Prostate gland (tissue), 2 donors: Measurements from ENCODE around the gene EN1.

Experiments
- POLR2A ChIP-seq: fragments of 450-650 bp; IDR thresholded peaks from one replicate; pipeline ENCODE4 v1.6.1; 2016; ENCODE audit warnings: antibody characterized with exemption, mild to moderate bottlenecking
- TF ChIP-seq, protein P1 (sequence below), 4 experiments: fragments of 200-600 bp in 2 of 4; fragments of 450-650 bp in 2 of 4; sonication (generic) in 2 of 4; IDR thresholded peaks; 1 replicate in 3 of 4; 2 replicates in 1 of 4; pipeline ENCODE4 v1.5.1; 2016 to 2019; ENCODE audit warnings: antibody characterized with exemption in 4 of 4, mild to moderate bottlenecking in 2 of 4, moderate library complexity in 2 of 4

DNA sequence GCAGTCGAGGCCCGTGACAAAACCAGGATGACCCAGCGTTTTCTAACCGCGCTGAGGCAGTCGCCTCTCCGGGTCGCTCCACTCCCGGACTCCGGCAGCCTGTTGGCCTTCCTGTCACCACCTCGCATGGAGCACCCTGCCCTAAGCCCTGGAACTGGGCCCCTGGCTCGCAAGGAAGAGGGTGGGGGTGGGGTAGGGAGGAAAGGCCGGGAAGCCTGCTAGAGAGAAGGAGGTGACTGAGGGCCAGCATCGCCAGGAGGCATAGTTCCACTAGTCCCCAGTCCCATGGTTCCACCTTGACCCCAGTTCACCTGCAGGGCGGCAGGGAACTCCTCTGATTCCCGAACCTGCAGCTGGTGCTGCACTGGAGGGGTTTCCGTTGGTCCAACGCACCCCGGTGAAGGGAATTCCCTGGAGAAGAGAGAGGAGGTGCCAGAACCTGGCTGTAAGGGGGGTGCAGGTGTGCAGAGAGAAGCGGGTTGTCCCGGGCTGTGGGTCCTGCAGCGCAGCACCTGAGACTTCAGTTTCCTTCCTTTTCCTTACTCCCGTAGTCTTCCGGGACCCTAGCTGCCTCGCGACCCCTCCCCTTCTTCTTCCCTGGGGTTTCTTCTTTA, 11.8 kb upstream of the EN1 start:
- TF ChIP-seq, protein P1, sequence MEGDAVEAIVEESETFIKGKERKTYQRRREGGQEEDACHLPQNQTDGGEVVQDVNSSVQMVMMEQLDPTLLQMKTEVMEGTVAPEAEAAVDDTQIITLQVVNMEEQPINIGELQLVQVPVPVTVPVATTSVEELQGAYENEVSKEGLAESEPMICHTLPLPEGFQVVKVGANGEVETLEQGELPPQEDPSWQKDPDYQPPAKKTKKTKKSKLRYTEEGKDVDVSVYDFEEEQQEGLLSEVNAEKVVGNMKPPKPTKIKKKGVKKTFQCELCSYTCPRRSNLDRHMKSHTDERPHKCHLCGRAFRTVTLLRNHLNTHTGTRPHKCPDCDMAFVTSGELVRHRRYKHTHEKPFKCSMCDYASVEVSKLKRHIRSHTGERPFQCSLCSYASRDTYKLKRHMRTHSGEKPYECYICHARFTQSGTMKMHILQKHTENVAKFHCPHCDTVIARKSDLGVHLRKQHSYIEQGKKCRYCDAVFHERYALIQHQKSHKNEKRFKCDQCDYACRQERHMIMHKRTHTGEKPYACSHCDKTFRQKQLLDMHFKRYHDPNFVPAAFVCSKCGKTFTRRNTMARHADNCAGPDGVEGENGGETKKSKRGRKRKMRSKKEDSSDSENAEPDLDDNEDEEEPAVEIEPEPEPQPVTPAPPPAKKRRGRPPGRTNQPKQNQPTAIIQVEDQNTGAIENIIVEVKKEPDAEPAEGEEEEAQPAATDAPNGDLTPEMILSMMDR (IDR thresholded peaks at IDR 0.05) = no peak
- no peak for TF ChIP-seq POLR2A
